ENCODE measurements around the gene PAAF1. TPM values are rescaled to one million over a fixed set of nuclear protein-coding genes. Genes with fewer than 3 reads are reported as not detected.
A peak's percentile ranks its signal among the peaks of the same experiment; 100 is the strongest.

PAAF1 gene
- total and polyA plus RNA-seq, 10 of the 15 experiments (the other 5 are each of a cell fraction or from before 2014, with no cell fraction given) = 13.7 to 70.6 (median 29.1) TPM

GRCh38 chr11:73963861-73964260 is 87.1 kb downstream of the PAAF1 start:
- POLR2A ChIA-PET = interaction anchor here (0.6 to 2.0 kb wide), 3 partner anchors 16 to 822 kb away, joined by 3 to 8 read pairs (median 6); partner anchors contain the start of gene FCHSD2
- in situ Hi-C loops (cut with MboI) = no loop called here
- no peak for FAIRE-seq
- TF ChIP-seq ZBTB33 (IDR thresholded peaks at IDR 0.05) (no peak), PML (IDR thresholded peaks at IDR 0.05; ENCODE audit: low read length) (no peak), SMAD1 (IDR thresholded peaks at IDR 0.05; ENCODE audit: low read depth, partially characterized antibody) (no peak), NR2C1 (IDR thresholded peaks at IDR 0.05) (no peak), MYB (IDR thresholded peaks at IDR 0.05; ENCODE audit: borderline replicate concordance, low read depth, low read length) (no peak), USF2 (IDR thresholded peaks at IDR 0.05; ENCODE audit: borderline replicate concordance, low read depth, low read length) (no peak), ZNF622 (IDR thresholded peaks at IDR 0.05) (no peak), JUND (IDR thresholded peaks at IDR 0.05; ENCODE audit: low read depth, low read length) (no peak), RAD51 (IDR thresholded peaks at IDR 0.05) (no peak), TCF7 (IDR thresholded peaks at IDR 0.05; ENCODE audit: borderline replicate concordance) (no peak), YBX1 (IDR thresholded peaks at IDR 0.05) (no peak), CREB1 (IDR thresholded peaks at IDR 0.05; ENCODE audit: low read depth) (no peak)
- TF ChIP-seq, protein P1, sequence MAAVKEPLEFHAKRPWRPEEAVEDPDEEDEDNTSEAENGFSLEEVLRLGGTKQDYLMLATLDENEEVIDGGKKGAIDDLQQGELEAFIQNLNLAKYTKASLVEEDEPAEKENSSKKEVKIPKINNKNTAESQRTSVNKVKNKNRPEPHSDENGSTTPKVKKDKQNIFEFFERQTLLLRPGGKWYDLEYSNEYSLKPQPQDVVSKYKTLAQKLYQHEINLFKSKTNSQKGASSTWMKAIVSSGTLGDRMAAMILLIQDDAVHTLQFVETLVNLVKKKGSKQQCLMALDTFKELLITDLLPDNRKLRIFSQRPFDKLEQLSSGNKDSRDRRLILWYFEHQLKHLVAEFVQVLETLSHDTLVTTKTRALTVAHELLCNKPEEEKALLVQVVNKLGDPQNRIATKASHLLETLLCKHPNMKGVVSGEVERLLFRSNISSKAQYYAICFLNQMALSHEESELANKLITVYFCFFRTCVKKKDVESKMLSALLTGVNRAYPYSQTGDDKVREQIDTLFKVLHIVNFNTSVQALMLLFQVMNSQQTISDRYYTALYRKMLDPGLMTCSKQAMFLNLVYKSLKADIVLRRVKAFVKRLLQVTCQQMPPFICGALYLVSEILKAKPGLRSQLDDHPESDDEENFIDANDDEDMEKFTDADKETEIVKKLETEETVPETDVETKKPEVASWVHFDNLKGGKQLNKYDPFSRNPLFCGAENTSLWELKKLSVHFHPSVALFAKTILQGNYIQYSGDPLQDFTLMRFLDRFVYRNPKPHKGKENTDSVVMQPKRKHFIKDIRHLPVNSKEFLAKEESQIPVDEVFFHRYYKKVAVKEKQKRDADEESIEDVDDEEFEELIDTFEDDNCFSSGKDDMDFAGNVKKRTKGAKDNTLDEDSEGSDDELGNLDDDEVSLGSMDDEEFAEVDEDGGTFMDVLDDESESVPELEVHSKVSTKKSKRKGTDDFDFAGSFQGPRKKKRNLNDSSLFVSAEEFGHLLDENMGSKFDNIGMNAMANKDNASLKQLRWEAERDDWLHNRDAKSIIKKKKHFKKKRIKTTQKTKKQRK (IDR thresholded peaks at IDR 0.05; ENCODE audit: low read depth, low read length) = no peak
- TF ChIP-seq, protein P2, sequence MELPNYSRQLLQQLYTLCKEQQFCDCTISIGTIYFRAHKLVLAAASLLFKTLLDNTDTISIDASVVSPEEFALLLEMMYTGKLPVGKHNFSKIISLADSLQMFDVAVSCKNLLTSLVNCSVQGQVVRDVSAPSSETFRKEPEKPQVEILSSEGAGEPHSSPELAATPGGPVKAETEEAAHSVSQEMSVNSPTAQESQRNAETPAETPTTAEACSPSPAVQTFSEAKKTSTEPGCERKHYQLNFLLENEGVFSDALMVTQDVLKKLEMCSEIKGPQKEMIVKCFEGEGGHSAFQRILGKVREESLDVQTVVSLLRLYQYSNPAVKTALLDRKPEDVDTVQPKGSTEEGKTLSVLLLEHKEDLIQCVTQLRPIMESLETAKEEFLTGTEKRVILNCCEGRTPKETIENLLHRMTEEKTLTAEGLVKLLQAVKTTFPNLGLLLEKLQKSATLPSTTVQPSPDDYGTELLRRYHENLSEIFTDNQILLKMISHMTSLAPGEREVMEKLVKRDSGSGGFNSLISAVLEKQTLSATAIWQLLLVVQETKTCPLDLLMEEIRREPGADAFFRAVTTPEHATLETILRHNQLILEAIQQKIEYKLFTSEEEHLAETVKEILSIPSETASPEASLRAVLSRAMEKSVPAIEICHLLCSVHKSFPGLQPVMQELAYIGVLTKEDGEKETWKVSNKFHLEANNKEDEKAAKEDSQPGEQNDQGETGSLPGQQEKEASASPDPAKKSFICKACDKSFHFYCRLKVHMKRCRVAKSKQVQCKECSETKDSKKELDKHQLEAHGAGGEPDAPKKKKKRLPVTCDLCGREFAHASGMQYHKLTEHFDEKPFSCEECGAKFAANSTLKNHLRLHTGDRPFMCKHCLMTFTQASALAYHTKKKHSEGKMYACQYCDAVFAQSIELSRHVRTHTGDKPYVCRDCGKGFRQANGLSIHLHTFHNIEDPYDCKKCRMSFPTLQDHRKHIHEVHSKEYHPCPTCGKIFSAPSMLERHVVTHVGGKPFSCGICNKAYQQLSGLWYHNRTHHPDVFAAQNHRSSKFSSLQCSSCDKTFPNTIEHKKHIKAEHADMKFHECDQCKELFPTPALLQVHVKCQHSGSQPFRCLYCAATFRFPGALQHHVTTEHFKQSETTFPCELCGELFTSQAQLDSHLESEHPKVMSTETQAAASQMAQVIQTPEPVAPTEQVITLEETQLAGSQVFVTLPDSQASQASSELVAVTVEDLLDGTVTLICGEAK (IDR thresholded peaks at IDR 0.05; ENCODE audit: borderline replicate concordance) = no peak

More at GRCh38 chr11:73963861-73964260, 87.1 kb downstream of the PAAF1 start:
- DNase-seq (ENCODE audit: low read depth, low spot score) (no peak), ATAC-seq (peak; percentile 18)
- no peaks in the 10 kb centered on the region for H3K79me2 ChIP-seq (ENCODE audit: control insufficient read depth, insufficient read depth, low read length)
- H3K27me3 ChIP-seq (replicated peaks in 1 of 2; ENCODE audit: control insufficient read depth in 2 of 2, insufficient read depth in 2 of 2, low read length in 1 of 2) = no peaks in the 10 kb centered on the region
- WGBS (ENCODE audit: insufficient coverage, insufficient replicate concordance, low lambda C conversion rate, missing lambda C conversion rate) = 51% methylated on average over 8 of the region's 8 CpGs
- no peaks in the 10 kb centered on the region for H3K36me3 ChIP-seq (ENCODE audit: control insufficient read depth in 2 of 2, insufficient read depth in 2 of 2, low read length in 1 of 2)
- BruUV-seq (replicated peaks) = no TSS peak
- ChIA-PET CTCF (interaction anchor here (0.6 to 5.6 kb wide), 35 partner anchors 9 to 711 kb away, joined by 3 to 48 read pairs (median 4); partner anchors contain the start of genes C2CD3, DNAJB13 and PPME1), SMC1A (ENCODE audit: uncharacterized antibody, unreplicated experiment) (interaction anchor here (0.7 to 3.6 kb wide), 25 partner anchors 8 to 485 kb away, joined by 3 to 23 read pairs (median 4); partner anchors contain the start of genes DNAJB13, UCP2 and UCP3), RAD21 (ENCODE audit: unreplicated experiment) (interaction anchor here (0.6 to 2.0 kb wide), 18 partner anchors 9 to 488 kb away, joined by 3 to 24 read pairs (median 4); partner anchors contain the start of genes C2CD3, DNAJB13, PPME1 and UCP2)
- no peak overlapping the region for H3K9ac ChIP-seq (ENCODE audit: control insufficient read depth, insufficient read depth, low read length)
- H3K4me1 ChIP-seq (ENCODE audit: control insufficient read depth, insufficient read depth, low read length) = no peaks in the 10 kb centered on the region
- no peaks in the 10 kb centered on the region for H3K9me3 ChIP-seq (replicated peaks; ENCODE audit: control insufficient read depth, insufficient read depth, low read length)
- no peak overlapping the region for H2AFZ ChIP-seq (ENCODE audit: control insufficient read depth, low read depth, low read length)
- H3K27ac ChIP-seq (ENCODE audit: control insufficient read depth, insufficient read depth) = no peak overlapping the region
- no peaks in the 10 kb centered on the region; the same call in 1 of the 2 replicates for H4K20me1 ChIP-seq (ENCODE audit: control insufficient read depth, insufficient read depth)
- intact Hi-C loops (cut with micrococcal nuclease; ENCODE audit: unreplicated experiment) = loop anchor here (1.0 to 10.0 kb wide), 6 partner anchors 68 to 483 kb away; partner anchors contain the start of genes C2CD3 and PPME1
- H3K4me3 ChIP-seq = no peak overlapping the region
- no peak overlapping the region for H3K4me2 ChIP-seq (ENCODE audit: control insufficient read depth, insufficient read depth)
